Measurements from ENCODE around the gene MAD2L1BP. TPM values are rescaled to one million over a fixed set of nuclear protein-coding genes. Genes with fewer than 3 reads are reported as not detected.
A peak's percentile ranks its signal among the peaks of the same experiment; 100 is the strongest.

Gene MAD2L1BP
- total RNA-seq, 3 donors from 2014 or later (not counting 1 experiment from before 2014, with no cell fraction given), result 29.9 to 43.3 (median 38.3) TPM

DNA sequence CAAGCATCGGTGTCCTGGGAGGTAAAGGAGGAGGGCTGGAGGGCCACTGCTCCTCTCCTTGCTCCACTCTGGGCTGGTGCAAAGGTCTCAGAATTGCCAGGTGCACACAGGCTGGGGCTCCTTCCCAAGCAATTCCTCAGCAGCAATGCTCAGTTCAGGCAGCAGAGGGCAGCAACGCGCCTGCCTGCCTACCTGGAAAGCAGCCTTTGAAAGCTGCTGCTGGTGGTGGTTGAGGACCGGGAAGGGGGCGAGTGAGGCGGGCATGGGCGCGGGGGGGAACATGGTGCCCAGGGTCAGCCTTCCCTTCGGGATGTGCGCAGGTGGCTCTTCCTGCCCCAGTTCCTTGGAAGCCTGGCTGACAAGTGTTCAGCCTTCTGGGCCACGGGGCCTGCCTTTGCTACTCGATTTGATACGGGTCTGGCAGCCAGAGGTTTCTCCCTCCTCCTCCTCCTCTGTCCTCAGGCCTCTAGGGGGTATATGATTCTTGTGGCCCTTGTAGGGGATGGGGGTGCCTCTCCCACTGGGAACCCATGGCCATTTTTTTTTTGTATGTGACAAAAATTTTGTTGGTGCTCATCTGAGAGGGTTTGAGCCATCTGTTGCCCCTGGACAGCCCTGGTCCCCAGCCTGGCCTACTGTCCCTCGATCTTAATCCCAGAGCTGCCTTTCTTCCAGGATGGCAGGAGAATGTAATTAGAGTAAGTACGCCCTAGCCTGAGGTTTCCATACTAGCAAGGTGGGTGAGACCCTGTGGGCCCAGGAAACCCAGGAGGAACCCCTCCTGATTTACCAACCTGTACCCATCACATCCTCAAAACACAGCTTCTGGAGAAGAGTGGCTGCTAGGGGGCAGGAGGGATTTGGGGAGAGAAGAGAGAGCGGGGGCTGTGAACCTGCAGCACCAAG, 31.9 kb downstream of the MAD2L1BP start:
- Mint-ChIP-seq H3K4me3 (no peak overlapping the region), H3K9me3 (no peaks in the 10 kb centered on the region), H3K27ac (peak overlapping the region in 1 of 2 donors; percentile 79), H3K36me3 (no peaks in the 10 kb centered on the region), H3K4me1 (peaks cover 6 to 14% of the 10 kb centered on the region in 2 donors), H3K27me3 (ENCODE audit: low read depth in 2 of 2) (no peaks in the 10 kb centered on the region)
- Histone ChIP-seq H3K27me3 (ENCODE audit: control insufficient read depth, insufficient read depth, low read length) (no peaks in the 10 kb centered on the region), H3K27ac (ENCODE audit: low read length) (no peak overlapping the region), H3K36me3 (ENCODE audit: control insufficient read depth, insufficient read depth, low read length) (peaks cover 15% of the 10 kb centered on the region), H3K4me3 (ENCODE audit: low read length) (no peak overlapping the region), H3K4me1 (ENCODE audit: control insufficient read depth, insufficient read depth, low read length) (peaks cover 17% of the 10 kb centered on the region), H3K9me3 (ENCODE audit: control insufficient read depth, insufficient read depth, low read length) (no peaks in the 10 kb centered on the region)
- TF ChIP-seq, protein P1, sequence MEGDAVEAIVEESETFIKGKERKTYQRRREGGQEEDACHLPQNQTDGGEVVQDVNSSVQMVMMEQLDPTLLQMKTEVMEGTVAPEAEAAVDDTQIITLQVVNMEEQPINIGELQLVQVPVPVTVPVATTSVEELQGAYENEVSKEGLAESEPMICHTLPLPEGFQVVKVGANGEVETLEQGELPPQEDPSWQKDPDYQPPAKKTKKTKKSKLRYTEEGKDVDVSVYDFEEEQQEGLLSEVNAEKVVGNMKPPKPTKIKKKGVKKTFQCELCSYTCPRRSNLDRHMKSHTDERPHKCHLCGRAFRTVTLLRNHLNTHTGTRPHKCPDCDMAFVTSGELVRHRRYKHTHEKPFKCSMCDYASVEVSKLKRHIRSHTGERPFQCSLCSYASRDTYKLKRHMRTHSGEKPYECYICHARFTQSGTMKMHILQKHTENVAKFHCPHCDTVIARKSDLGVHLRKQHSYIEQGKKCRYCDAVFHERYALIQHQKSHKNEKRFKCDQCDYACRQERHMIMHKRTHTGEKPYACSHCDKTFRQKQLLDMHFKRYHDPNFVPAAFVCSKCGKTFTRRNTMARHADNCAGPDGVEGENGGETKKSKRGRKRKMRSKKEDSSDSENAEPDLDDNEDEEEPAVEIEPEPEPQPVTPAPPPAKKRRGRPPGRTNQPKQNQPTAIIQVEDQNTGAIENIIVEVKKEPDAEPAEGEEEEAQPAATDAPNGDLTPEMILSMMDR (IDR thresholded peaks at IDR 0.05), result peak; percentile 83
- WGBS (ENCODE audit: insufficient coverage), result 12% methylated on average over 14 of the region's 16 CpGs
- ATAC-seq (peak; percentile 77 to 88 (median 82)), DNase-seq (peak; percentile 80 to 88)
- intact Hi-C loops (cut with micrococcal nuclease), result loop anchor here (1.0 to 5.0 kb wide), 3 partner anchors 55 to 412 kb away; partner anchors contain the start of gene VEGFA

DNA sequence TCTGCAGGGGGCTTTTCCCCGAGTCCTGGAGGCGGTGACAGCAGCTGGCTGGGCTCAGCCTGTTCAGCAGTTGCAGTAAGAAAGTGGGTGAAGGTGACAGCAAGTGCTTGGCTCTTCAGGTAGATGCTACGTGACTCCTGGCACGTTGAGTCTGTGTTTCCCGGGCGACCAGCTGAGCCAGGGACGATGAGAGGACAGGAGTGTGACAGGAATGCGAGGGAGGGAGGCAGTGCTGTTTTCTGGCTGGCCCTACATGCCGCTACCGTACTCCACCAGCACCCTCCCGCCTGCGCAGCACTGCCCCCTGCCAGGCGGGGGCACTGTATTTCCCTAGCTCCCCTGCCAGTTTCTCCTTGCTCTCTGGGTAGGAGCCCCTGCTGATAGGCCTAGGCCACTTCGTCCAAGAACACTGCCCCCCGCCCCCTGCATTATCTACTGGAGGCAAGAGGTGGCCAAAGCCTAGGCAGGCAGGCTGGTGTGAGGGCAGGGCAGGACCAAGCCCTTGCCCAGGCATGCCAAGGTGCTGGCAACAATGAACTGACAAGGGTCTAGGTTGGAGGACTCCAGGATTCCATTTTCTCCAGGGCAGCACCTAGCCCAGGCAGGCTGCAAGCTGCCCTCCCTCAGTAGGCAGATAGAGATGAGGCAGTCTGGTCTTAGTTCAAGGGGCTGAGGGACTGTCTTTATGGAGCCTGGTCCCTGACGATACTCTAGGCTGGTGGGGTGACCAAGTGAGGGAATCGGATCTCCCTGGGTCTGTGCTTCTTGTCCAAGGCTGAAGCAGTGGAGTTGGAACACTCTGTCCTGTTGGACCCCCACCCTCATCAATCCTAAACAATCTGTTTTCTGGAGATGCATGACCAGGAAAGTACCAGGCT, 32.8 kb downstream of the MAD2L1BP start:
- intact Hi-C loops (cut with micrococcal nuclease), result loop anchor here (5.0 kb wide), 1 partner anchor 104 kb away; the partner anchor contains the start of gene VEGFA
- H3K4me3 Mint-ChIP-seq, result no peak overlapping the region

DNA sequence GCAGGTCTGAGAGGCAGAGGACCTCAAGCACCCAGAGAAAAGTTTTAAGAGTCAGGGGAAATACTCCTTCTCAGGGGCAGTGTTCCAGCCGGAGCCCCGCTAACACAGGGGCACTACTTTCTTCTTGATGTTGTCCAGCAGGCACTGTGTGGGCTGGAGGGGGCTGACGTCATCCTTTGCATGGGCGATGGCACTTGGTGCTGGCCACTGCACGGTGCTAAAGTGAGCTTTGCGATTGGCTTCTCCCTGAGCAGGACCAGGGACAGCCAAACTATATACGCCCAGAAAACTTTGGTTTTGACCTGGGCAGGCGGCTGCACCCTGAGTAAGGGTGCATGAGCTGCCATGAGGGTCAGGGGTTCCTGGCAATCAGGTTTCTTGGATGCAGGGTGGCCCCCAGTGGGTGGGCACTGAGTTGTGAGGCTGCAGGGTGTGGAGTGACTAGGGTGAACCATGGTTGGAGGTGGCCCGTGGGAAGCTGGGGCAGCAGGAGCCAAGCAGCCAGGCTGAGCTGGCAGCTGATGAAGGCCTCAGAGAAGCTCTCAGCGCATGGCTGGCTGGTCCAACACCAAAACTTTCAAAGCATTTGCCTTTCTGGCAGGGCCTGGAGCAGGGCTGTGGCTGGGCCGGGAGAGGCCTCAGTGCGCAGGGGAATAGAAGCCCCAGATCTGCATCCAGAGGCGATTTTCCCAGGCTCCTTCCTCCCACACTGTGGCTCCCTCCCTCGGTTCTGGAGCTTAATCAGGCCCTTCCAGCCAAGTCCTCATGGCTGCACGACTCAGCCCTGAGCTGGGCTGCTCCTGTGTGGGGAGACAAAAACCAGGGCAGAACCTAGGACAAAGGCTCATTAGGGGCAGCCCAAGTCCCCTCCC, 33.6 kb downstream of the MAD2L1BP start:
- Mint-ChIP-seq H3K27ac (no peak overlapping the region), H3K4me1 (peaks cover 6 to 14% of the 10 kb centered on the region in 2 donors), H3K9me3 (no peaks in the 10 kb centered on the region), H3K4me3 (no peak overlapping the region), H3K27me3 (ENCODE audit: low read depth in 2 of 2) (no peaks in the 10 kb centered on the region), H3K36me3 (no peaks in the 10 kb centered on the region)
- DNase-seq (no peak), ATAC-seq (no peak)
- no peaks in the 10 kb centered on the region for H3K9me3 ChIP-seq (ENCODE audit: control insufficient read depth, insufficient read depth, low read length)
- intact Hi-C loops (cut with micrococcal nuclease), result loop anchor here (5.0 kb wide), 1 partner anchor 103 kb away; the partner anchor contains the start of gene VEGFA
- WGBS (ENCODE audit: insufficient coverage), result 89% methylated on average over 15 of the region's 15 CpGs
- peaks cover 17% of the 10 kb centered on the region for H3K4me1 ChIP-seq (ENCODE audit: control insufficient read depth, insufficient read depth, low read length)
- TF ChIP-seq, protein P1 (IDR thresholded peaks at IDR 0.05), result no peak
- H3K36me3 ChIP-seq (ENCODE audit: control insufficient read depth, insufficient read depth, low read length), result peaks cover 26% of the 10 kb centered on the region
- no peak overlapping the region for H3K27ac ChIP-seq (ENCODE audit: low read length)
- no peak overlapping the region for H3K4me3 ChIP-seq (ENCODE audit: low read length)
- H3K27me3 ChIP-seq (ENCODE audit: control insufficient read depth, insufficient read depth, low read length), result no peaks in the 10 kb centered on the region

More for the DNA sequence above, 32.8 kb downstream of the MAD2L1BP start:
- no peaks in the 10 kb centered on the region for H3K27me3 Mint-ChIP-seq (ENCODE audit: low read depth in 2 of 2)
- H3K27ac Mint-ChIP-seq, result peak overlapping the region in 1 of 2 donors; percentile 79
- peaks cover 17% of the 10 kb centered on the region for H3K36me3 ChIP-seq (ENCODE audit: control insufficient read depth, insufficient read depth, low read length)
- 30% methylated on average over 17 of the region's 17 CpGs for WGBS (ENCODE audit: insufficient coverage)
- peaks cover 17% of the 10 kb centered on the region for H3K4me1 ChIP-seq (ENCODE audit: control insufficient read depth, insufficient read depth, low read length)
- no peaks in the 10 kb centered on the region for H3K27me3 ChIP-seq (ENCODE audit: control insufficient read depth, insufficient read depth, low read length)
- no peaks in the 10 kb centered on the region for H3K36me3 Mint-ChIP-seq
- no peaks in the 10 kb centered on the region for H3K9me3 Mint-ChIP-seq
- ATAC-seq, result peak; percentile 47 to 67 (median 62)
- no peak overlapping the region for H3K4me3 ChIP-seq (ENCODE audit: low read length)
- DNase-seq, result peak in 1 of 2 donors; percentile 70
- H3K9me3 ChIP-seq (ENCODE audit: control insufficient read depth, insufficient read depth, low read length), result no peaks in the 10 kb centered on the region
- no peak overlapping the region for H3K27ac ChIP-seq (ENCODE audit: low read length)
- H3K4me1 Mint-ChIP-seq, result peaks cover 6 to 14% of the 10 kb centered on the region in 2 donors
- TF ChIP-seq, protein P1 (IDR thresholded peaks at IDR 0.05), result peak; percentile 39
